Stimulated activated effector memory CD8-positive, alpha-beta T cell treated with anti-CD3 and anti-CD28 coated beads, Interleukin-12 subunit alpha, Interleukin-12 subunit beta, amount 100 ng/mL, for 72 hours (primary cell): ENCODE measurements around the gene MGAT1.
"Not testable (repeated sequence)": the region's sequence is repeated elsewhere in the genome, so short reads cannot be mapped to it uniquely, and the experiment has no call there.

ENCODE experiments used
- ATAC-seq: fragments of 150-1000 bp; cut with Tn5 transposase; 2 replicates; pipeline ENCODE4 v1.10.0; 2021
- DNase-seq, 2 donors: peaks; one replicate each; pipeline ENCODE4 v3.0.0; 2021 to 2022; ENCODE audit warnings: low spot score in 2 of 2
- H3K27ac Mint-ChIP-seq: one replicate; pipeline ENCODE4 v1.8.0; 2022; ENCODE audit warnings: mild to moderate bottlenecking, mixed read lengths
- H3K36me3 Mint-ChIP-seq: one replicate; pipeline ENCODE4 v1.8.0; 2022; ENCODE audit warnings: mild to moderate bottlenecking, mixed read lengths
- H3K4me1 Mint-ChIP-seq: one replicate; pipeline ENCODE4 v1.8.0; 2022; ENCODE audit warnings: mixed read lengths
- H3K4me3 Mint-ChIP-seq: one replicate; pipeline ENCODE4 v1.8.0; 2022; ENCODE audit warnings: mild to moderate bottlenecking, mixed read lengths
- H3K9me3 Mint-ChIP-seq: one replicate; pipeline ENCODE4 v1.8.0; 2022; ENCODE audit warnings: mixed read lengths

Gene MGAT1

DNA sequence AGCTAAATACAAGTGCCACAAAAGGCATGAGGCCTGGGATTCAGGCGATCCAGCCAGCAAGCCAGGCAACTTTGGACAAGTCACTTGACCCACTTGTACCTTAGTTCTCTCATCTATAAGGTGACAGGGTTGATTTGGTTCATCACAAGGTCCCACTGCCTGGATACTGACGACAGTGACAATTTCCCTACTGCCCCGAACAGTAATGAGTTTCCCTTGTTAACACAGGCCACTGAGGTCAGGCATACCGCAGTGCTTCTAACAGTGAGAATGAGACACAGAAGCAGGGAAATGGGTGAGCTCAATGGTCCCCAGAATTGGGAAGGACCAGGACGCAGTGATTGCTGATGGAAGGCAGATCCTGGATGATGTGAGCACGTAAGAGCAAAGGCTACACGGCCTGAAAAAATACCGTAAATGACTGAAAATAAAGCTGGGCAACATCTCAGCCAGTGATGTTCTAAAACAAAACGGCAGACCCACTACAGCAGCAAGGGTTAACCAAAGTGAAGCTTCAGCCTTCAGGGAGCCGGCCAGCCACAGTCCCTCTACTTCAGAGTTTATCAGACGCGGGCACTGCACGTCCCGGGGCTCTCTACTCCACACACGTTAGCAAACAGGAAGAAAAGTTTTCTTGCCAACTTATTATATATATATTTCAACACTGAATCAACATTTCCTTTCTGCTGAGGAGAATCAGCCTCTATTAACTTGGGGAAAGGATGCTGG lies 846 bp downstream of the MGAT1 start:
- peaks cover 94% of the 10 kb centered on the region for H3K36me3 Mint-ChIP-seq
- ATAC-seq (no peak), DNase-seq (no peak)
- peak overlapping the region; percentile 72 for H3K4me3 Mint-ChIP-seq
- H3K27ac Mint-ChIP-seq, result peak overlapping the region; percentile 93
- H3K4me1 Mint-ChIP-seq, result peaks cover 78% of the 10 kb centered on the region
- no peaks in the 10 kb centered on the region for H3K9me3 Mint-ChIP-seq

DNA sequence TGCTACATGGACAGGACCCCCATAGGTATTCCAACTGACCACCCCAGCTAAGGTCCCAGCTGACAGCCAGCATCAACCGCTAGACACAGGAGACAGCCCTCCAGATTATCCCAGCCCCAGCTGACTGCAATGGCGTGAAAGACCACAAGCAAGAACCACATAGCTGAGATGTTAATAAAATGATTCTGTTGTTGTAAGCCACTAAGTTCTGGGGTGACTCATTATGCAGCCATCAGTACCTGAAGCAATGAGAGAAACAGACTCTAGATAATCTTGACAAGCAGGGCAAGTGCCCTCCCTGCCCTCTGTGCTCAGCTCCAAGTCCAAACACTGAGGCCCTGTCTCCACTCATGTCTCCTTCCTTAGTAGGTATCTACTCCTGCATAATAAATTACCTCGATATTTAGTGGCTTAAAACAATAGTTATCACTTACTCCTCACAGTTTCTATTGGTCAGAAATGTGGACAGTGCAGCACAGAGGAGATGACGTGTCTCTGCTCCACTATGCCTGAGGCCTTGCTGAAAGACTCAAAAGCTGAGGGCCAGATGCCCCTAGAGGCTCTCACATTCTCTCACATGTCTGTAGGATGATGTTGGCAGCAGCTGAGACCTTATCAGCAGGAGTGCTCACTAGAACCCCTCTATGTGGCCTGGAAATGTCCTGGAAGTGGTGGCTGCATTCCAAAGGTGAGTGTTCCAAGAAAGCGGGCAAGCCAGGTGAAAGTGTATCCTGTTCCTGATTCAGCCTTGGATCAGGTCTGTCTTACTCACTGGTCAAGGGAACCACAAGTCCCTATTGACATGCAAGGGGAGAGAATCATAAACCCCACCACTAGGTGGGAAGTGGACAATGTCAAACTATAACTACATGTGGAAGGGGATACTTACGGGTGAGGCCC lies 2.5 kb downstream of the MGAT1 start:
- Mint-ChIP-seq H3K4me3 (peak overlapping the region; percentile 72), H3K9me3 (no peaks in the 10 kb centered on the region), H3K4me1 (peaks cover 78% of the 10 kb centered on the region), H3K36me3 (peaks cover 94% of the 10 kb centered on the region), H3K27ac (peak overlapping the region; percentile 93)
- ATAC-seq (peak; percentile 36), DNase-seq (peak in 1 of 2 donors; percentile 55)

DNA sequence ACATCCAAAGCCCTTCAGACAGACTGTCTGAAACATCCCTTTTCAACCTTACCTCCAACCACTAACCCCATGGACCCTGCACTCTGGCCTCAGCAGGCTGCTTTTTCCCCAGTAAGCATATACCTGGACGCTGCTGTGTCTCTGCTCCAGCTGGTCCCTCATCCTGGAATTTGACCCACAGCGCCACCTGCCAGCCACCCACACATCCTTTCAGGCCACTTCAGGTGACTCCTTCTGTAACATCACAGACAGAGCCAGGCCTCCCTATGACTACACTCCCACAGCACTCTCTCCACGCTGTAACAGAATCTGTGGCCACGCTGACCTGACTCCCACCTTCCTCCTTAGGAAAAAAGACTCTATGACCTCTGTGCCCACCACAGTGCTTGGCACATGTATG lies 3.4 kb downstream of the MGAT1 start:
- Mint-ChIP-seq H3K4me3 (peak overlapping the region; percentile 72), H3K9me3 (no peaks in the 10 kb centered on the region), H3K36me3 (peaks cover 94% of the 10 kb centered on the region), H3K27ac (peak overlapping the region; percentile 93), H3K4me1 (peaks cover 76% of the 10 kb centered on the region)
- peak in 1 of 2 donors; percentile 49 for DNase-seq
- ATAC-seq, result no peak

DNA sequence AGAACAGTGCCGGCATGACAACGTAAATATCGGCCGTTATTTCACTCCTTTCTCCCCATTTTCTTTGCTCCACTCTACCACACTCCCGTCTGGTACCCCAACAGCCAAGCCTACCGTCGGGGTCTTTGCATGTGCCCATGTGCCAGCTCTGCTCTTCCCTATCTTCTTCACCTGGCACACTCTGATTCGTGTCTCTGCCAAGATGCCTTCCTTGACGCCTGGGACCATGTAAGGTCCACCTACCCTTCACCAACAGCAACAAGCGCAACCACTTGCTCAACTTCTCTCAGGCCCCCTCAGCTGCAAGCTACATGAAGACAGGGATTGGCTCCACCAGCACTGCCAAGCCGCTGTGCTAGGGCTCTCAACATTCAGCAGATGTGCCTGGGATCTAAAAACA lies 4.4 kb downstream of the MGAT1 start:
- H3K9me3 Mint-ChIP-seq, result no peaks in the 10 kb centered on the region
- ATAC-seq (no peak), DNase-seq (peak in 1 of 2 donors; percentile 45)
- H3K4me1 Mint-ChIP-seq, result peaks cover 81% of the 10 kb centered on the region
- H3K27ac Mint-ChIP-seq, result peak overlapping the region; percentile 93
- peaks cover 94% of the 10 kb centered on the region for H3K36me3 Mint-ChIP-seq
- peak overlapping the region; percentile 72 for H3K4me3 Mint-ChIP-seq

DNA sequence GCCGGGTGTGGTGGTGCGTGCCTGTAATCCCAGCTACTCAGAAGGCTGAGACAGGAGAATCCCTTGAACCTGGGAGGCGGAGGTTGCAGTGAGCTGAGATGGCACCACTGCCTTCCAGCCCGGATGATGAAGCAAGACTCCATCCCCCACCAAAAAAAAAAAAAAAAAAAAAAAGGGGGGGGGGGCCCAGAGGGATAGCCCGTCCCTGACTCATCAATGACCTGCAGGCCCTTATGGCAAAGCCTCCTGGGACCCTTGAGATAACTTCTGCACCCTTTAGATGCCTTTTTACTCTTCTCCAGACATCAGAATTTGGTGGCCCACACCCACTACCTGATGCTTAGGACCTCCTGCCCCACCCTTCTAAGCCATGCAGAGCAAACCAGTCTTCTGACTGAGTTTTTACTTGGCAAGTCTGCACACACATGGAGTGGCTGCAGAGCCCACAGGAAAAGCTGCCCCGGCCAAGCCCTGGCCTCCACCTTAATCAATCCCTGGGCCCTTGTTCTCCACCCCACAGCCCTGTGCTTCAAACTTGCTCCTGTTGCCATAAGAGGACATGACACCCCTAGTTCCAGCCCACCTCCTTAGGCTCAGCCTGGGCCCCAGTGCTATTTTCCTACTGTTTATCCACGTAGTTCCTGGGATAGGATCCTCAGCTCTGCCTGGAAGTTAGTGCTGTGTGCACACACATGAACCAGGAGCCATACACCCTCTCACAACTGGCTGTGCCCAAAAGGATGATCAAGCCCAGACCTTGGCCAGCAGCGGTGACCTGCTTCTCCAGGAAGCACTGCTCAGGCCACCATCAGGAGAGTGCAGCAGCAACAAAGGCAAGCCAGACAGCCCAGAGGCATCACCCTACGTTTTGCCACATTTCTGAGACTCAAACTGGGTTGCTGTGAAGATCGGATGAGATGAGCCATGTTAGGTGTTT lies 5.1 kb downstream of the MGAT1 start:
- peak overlapping the region; percentile 72 for H3K4me3 Mint-ChIP-seq
- peaks cover 98% of the 10 kb centered on the region for H3K36me3 Mint-ChIP-seq
- DNase-seq, result no peak
- H3K4me1 Mint-ChIP-seq, result peaks cover 87% of the 10 kb centered on the region
- H3K9me3 Mint-ChIP-seq, result no peaks in the 10 kb centered on the region
- no peak for ATAC-seq
- H3K27ac Mint-ChIP-seq, result peak overlapping the region; percentile 93

DNA sequence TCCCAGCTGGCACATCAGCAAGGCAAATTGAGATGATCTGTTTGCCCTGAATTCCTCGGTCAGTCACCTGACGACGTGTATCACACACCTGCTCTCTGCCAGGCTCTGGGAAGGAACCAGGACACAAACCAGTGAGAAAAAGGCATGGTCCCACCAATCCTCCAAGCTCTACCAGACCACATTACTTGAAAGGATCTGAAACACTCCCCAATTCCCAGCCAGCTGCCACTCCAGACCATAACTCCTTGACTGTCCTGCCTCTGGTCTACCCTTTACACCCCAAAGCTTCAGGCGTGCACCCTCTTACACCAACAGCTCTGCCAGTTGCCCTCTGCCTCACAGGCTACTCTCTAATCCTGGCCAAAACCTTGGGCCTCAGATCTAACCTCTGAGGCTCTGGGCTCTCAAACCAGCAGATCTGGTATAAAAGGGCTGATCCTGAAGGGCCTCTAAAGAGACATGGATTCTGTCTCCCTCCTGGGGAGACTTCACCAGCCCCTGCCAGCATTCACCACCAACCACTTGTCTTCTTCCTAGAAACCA lies 6.8 kb downstream of the MGAT1 start:
- Mint-ChIP-seq H3K9me3 (no peaks in the 10 kb centered on the region), H3K36me3 (peaks cover 100% of the 10 kb centered on the region), H3K27ac (peak overlapping the region; percentile 95), H3K4me3 (peak overlapping the region; percentile 72), H3K4me1 (peaks cover 82% of the 10 kb centered on the region)
- no peak for ATAC-seq
- no peak for DNase-seq

DNA sequence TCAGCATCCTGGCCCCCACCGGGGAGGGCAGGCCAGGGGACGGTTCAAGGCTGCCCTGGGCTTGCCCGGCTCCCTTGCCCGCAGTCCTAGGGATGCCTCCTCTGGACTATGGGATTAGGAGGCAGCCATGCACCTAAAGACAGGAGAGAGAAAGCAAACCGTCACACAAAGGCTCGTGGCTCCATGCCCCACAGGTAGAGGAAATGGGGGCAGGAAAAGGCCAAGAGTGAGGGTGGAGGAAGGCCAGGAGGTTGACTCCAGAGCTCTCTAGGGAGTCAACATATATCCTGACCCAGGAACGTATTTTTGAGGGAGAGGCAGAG lies 9.7 kb downstream of the MGAT1 start:
- H3K4me1 Mint-ChIP-seq, result peaks cover 69% of the 10 kb centered on the region
- DNase-seq (no peak), ATAC-seq (no peak)
- no peaks in the 10 kb centered on the region for H3K9me3 Mint-ChIP-seq
- H3K36me3 Mint-ChIP-seq, result peaks cover 100% of the 10 kb centered on the region
- no peak overlapping the region for H3K4me3 Mint-ChIP-seq
- peak overlapping the region; percentile 62 for H3K27ac Mint-ChIP-seq

DNA sequence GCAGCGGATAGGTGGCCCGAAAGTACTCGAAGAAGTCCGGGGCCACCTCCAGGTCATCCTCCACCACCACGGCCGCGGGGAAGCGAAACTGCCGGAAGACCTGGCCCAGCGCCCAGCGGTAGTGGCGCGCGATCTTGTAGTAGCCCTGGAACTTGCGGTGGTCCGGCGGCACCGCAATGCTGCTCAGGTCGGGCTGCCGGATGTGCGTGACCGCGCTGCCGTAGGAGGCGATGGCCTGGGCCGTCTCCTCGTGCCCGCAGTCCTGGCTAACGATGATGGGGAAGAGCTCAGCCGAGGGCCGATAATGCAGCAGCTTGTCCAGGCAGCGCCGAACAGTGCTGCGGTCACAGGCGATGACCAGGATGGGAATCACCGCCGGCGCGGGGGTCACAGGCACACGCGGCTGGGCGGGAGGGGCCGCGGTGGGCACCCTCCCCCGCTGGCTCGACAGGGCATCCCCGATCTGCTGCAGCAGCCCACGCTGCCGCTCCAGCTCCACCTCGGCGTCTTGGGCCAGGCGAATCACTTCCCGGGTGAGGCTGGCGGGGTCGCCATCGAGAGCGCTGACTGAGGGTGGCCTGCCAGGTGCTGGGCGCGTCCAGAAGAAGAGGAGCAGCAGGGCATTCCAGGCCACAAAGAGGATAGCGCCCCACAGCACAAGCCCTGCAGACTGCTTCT lies 10.2 kb downstream of the MGAT1 start:
- no peak overlapping the region for H3K4me3 Mint-ChIP-seq
- H3K9me3 Mint-ChIP-seq, result no peaks in the 10 kb centered on the region
- peak overlapping the region; percentile 62 for H3K27ac Mint-ChIP-seq
- H3K4me1 Mint-ChIP-seq, result peaks cover 69% of the 10 kb centered on the region
- ATAC-seq, result no peak
- peaks cover 100% of the 10 kb centered on the region for H3K36me3 Mint-ChIP-seq
- no peak for DNase-seq

DNA sequence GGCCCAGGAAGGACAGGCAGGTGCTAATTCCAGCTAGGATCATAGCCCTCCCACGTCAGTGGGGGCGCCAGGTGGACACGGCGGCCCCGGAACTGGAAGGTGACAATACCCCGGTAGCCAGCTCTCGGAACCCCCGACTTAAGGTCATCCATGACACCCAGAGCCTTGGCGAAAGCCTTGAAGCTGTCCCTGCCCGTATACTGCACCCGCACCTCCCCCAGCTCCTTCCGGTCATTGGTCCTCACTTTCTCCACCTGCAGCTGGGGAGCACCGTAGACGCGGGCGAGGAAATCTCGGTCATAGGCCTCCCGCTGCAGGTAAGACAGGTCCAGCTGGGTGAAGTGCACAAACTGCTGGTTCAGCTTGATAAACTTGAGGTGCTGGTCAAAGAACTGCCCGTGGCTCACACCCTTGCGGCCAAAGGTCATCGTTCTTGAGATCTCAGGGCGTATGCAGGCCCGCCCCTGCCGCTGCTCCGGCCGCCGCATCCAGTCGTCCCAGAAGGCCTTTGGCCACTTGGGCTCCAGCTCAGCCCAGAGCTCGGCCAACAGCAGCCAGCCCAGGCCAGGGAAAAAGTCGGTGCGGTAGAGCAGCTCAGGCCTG lies 10.9 kb downstream of the MGAT1 start:
- Mint-ChIP-seq H3K36me3 (peaks cover 100% of the 10 kb centered on the region), H3K4me3 (no peak overlapping the region), H3K9me3 (no peaks in the 10 kb centered on the region), H3K27ac (no peak overlapping the region), H3K4me1 (peaks cover 70% of the 10 kb centered on the region)
- ATAC-seq, result no peak
- no peak for DNase-seq

DNA sequence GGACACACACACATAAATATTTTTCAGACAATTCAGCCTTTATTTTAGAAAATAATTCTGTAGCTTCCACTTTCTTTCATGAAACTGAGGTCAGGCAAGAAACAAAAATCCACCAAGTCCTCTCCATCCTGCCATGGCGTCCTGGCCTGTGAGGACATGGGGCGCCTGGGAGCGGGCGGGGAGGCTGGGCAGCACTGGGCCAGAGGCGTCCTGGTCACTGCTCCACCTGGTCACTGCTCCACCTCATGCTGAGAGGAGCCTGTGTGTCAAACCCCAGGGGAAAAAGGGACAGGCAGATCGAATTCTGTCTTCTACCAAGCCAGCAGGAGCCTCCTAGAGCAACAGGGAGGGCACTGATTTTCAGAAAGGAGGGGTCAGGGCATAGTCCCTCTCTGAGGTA lies 12.1 kb downstream of the MGAT1 start:
- H3K4me3 Mint-ChIP-seq, result no peak overlapping the region
- DNase-seq (no peak), ATAC-seq (no peak)
- peak overlapping the region; percentile 89 for H3K27ac Mint-ChIP-seq
- peaks cover 100% of the 10 kb centered on the region for H3K36me3 Mint-ChIP-seq
- no peaks in the 10 kb centered on the region for H3K9me3 Mint-ChIP-seq
- peaks cover 70% of the 10 kb centered on the region for H3K4me1 Mint-ChIP-seq

DNA sequence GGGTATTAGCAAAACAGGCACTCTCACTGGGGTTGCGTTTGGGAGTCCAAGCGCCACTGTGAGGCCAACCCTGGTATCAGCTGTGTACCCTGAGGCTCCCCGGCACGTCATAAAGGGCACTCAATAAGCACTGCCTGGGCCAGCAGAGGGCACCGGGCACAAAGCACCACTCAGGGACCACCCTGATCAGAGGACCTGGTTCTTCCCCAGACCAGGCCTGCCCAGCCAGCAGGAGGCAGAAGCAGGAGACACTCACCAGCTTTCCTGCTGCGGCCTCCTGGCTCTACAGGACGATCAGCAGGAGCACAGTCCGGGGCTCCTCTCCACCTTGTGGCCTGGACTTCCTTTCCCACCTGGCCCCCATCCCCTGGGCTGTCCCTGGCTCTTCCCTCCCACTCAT lies 12.6 kb downstream of the MGAT1 start:
- H3K4me3 Mint-ChIP-seq, result no peak overlapping the region
- peak overlapping the region; percentile 89 for H3K27ac Mint-ChIP-seq
- H3K36me3 Mint-ChIP-seq, result peaks cover 100% of the 10 kb centered on the region
- no peaks in the 10 kb centered on the region for H3K9me3 Mint-ChIP-seq
- ATAC-seq, result peak; percentile 56
- no peak for DNase-seq
- H3K4me1 Mint-ChIP-seq, result peaks cover 70% of the 10 kb centered on the region

DNA sequence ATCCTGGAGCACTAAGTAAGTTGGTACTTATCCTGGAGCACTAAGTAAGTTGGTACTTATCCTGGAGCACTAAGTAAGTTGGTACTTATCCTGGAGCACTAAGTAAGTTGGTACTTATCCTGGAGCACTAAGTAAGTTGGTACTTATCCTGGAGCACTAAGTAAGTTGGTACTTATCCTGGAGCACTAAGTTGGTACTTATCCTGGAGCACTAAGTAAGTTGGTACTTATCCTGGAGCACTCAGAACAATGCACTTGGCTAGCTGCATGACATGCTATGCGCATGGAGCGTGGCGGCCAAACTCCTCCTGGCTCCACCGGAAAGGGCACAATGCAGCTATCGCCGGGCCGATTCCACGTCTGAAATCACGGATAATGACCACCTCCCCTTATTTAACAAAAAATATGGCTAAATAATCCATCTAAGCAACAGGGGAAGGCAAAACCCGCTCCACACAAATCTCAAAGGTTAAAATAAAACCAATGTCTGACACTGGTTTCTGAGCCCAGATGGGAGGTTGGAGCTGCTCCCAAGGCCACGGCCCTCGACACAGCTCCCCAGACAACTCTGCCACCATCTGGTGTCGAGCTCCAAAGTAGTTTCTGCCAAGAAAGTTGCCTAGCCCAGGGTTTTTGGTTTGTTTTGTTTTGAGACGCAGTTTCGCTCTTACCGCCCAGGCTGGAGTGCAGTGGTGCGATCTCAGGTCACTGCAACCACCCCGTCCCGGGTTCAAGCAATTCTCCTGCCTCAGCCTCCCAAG lies 13.8 kb downstream of the MGAT1 start:
- not testable (repeated sequence) for H3K4me3 Mint-ChIP-seq, DNase-seq, ATAC-seq, H3K9me3 Mint-ChIP-seq
- Mint-ChIP-seq H3K27ac (peak overlapping the region; percentile 90), H3K4me1 (peaks cover 65% of the 10 kb centered on the region), H3K36me3 (peaks cover 88% of the 10 kb centered on the region)

DNA sequence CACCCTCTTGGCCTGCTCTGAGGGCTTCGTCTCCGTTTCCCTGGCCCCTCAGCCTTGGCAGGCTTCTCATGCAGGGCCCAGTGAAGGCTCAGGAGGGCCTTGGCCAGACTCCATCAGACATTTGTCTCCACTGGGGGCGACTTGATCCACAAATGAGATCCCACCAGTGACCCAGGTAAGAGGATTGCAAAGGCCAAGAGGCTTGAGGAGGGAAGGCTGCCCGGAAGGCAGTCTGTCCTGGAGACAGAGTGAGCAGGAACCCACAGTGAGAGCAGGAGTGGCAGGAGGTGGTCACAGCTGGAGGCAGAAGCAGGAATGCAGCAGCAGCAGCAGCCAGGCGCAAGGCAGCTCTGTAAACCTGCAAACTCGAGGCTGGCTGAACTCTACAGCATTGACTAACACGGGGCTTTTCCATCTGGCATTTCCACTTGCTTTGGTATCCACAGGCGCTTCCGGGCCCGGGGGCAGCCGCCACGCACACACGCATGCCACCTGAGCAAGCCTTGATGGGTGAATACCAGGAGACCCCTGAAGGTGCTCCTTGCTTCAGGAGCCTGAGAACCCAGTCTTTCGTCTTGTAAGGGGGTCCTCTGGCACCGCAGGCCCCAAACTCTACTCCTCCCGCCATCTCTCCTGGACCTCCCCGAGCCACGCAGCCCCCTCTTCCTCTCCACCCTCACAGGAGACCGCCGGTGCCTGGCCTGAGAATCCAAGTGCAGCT lies 14.7 kb downstream of the MGAT1 start:
- Mint-ChIP-seq H3K36me3 (peaks cover 78% of the 10 kb centered on the region), H3K4me3 (no peak overlapping the region), H3K4me1 (peaks cover 61% of the 10 kb centered on the region), H3K9me3 (no peaks in the 10 kb centered on the region), H3K27ac (peak overlapping the region; percentile 90)
- no peak for DNase-seq
- no peak for ATAC-seq
